Keratinocyte (primary cell): Measurements from ENCODE around the gene COMT. TPM values are rescaled to one million over a fixed set of nuclear protein-coding genes. Genes with fewer than 3 reads are reported as not detected.

Experiments
- DNase-seq: peaks from one replicate; pipeline ENCODE4 v3.0.0-alpha.2; 2011; ENCODE audit warnings: low read depth, missing footprints, low spot score
- FAIRE-seq: peaks from 2 replicates; lab custom pipeline; 2011; peaks lifted over from hg19 to GRCh38; lab: Jason Lieb, UNC
- H2AFZ ChIP-seq: 2 replicates; pipeline ENCODE4 v1.6.0; 2012; ENCODE audit warnings: low read length, control low read depth, inconsistent platforms; ENCODE audit not compliant: control insufficient read depth
- H3K27ac ChIP-seq: 2 replicates; pipeline ENCODE4 v1.5.1; 2011; ENCODE audit warnings: low read length; ENCODE audit not compliant: control insufficient read depth, insufficient read depth
- H3K27me3 ChIP-seq: 3 replicates; pipeline ENCODE4 v1.6.0; 2011; ENCODE audit warnings: low read length; ENCODE audit not compliant: control insufficient read depth, insufficient read depth; ENCODE audit errors: extremely low read depth
- H3K36me3 ChIP-seq, 2 experiments: 2 replicates in 1 of 2; 3 replicates in 1 of 2; pipeline ENCODE4 v1.5.1; 2011; ENCODE audit warnings: low read length in 2 of 2, mild to moderate bottlenecking in 1 of 2; ENCODE audit not compliant: control insufficient read depth in 2 of 2, insufficient read depth in 2 of 2; ENCODE audit errors: extremely low read depth in 1 of 2
- H3K4me1 ChIP-seq: 3 replicates; pipeline ENCODE4 v1.5.1; 2011; ENCODE audit warnings: low read length; ENCODE audit not compliant: control insufficient read depth, insufficient read depth; ENCODE audit errors: extremely low read depth
- H3K4me2 ChIP-seq: 3 replicates; pipeline ENCODE4 v1.6.0; 2011; ENCODE audit warnings: low read depth, low read length; ENCODE audit not compliant: control insufficient read depth, insufficient read depth; ENCODE audit errors: extremely low read depth
- H3K4me3 ChIP-seq, 3 experiments: fragments of 200-600 bp in 1 of 3; sonication (generic) in 1 of 3; 2 replicates in 2 of 3; 3 replicates in 1 of 3; pipeline ENCODE4 v1.5.1; 2011 to 2016; ENCODE audit warnings: low read length in 3 of 3, mild to moderate bottlenecking in 3 of 3, control low read depth in 2 of 3, inconsistent platforms in 1 of 3, low read depth in 1 of 3, mixed read lengths in 1 of 3, mixed run types in 1 of 3, moderate library complexity in 1 of 3; ENCODE audit not compliant: control insufficient read depth in 2 of 3, insufficient read depth in 2 of 3; ENCODE audit errors: extremely low read depth in 1 of 3
- H3K79me2 ChIP-seq: 2 replicates; pipeline ENCODE4 v1.6.0; 2012; ENCODE audit warnings: low read length; ENCODE audit not compliant: control insufficient read depth, insufficient read depth
- H3K9ac ChIP-seq: 3 replicates; pipeline ENCODE4 v1.6.0; 2011; ENCODE audit warnings: low read length; ENCODE audit not compliant: control insufficient read depth, insufficient read depth; ENCODE audit errors: extremely low read depth
- H3K9me1 ChIP-seq: 3 replicates; pipeline ENCODE4 v1.6.0; 2011; ENCODE audit warnings: low read length; ENCODE audit not compliant: control insufficient read depth, insufficient read depth; ENCODE audit errors: extremely low read depth
- H3K9me3 ChIP-seq: 2 replicates; pipeline ENCODE4 v1.5.1; 2012; ENCODE audit warnings: low read depth, low read length; ENCODE audit not compliant: control insufficient read depth
- H4K20me1 ChIP-seq: 3 replicates; pipeline ENCODE4 v1.6.0; 2011; ENCODE audit warnings: low read length; ENCODE audit not compliant: control insufficient read depth, insufficient read depth; ENCODE audit errors: extremely low read depth
- EZH2 ChIP-seq: IDR thresholded peaks from one replicate; pipeline ENCODE4 v1.6.1; 2012; ENCODE audit warnings: inconsistent platforms, mild to moderate bottlenecking, low read length, moderate library complexity
- dilution Hi-C: fragments of 300-500 bp; cut with MboI; formaldehyde crosslinking; loops from one replicate; pipeline ENCODE4 v1.7.0; 2020; ENCODE audit warnings: low sequenced_read_pairs; ENCODE audit not compliant: extremely low pct_ligation_motif_present
- polyA plus RNA-seq, 5 experiments: library from polyadenylated mRNA; depleted of rRNA in 3 of 5; stranded (reverse) in 3 of 5; stranded (forward) in 1 of 5; unstranded in 1 of 5; fragments of >200 nt; gene quantifications; 1 replicate in 1 of 5; 2 replicates in 3 of 5; 3 replicates in 1 of 5; pipeline versions ENCODE4 v1.2.1 to v1.2.3, GENCODE V29; 2011 to 2012; ENCODE audit warnings: missing spikeins in 2 of 5, low read depth in 1 of 5, low replicate concordance in 1 of 5
- TF ChIP-seq, protein P1 (sequence below), 3 experiments: IDR thresholded peaks in 1 of 3; conservative IDR thresholded peaks in 1 of 3; optimal IDR thresholded peaks in 1 of 3; 2 replicates in 2 of 3; 3 replicates in 1 of 3; pipeline versions ENCODE3 to v1.5.1; 2011; ENCODE audit warnings: low read length in 3 of 3, mild to moderate bottlenecking in 3 of 3, moderate library complexity in 2 of 3, control low read depth in 1 of 3, inconsistent platforms in 1 of 3; ENCODE audit not compliant: insufficient read depth in 2 of 3; ENCODE audit errors: extremely low read depth in 1 of 3

Gene COMT
- polyA plus RNA-seq, 1 donor (not counting 4 experiments of a cell fraction or from before 2014, with no cell fraction given) = 139 TPM

GRCh38 chr22:19995611-19996339, 54.2 kb downstream of the COMT start:
- no peaks in the 10 kb centered on the region for H3K9me1 ChIP-seq
- H3K4me2 ChIP-seq = no peak overlapping the region
- H3K36me3 ChIP-seq = no peaks in the 10 kb centered on the region
- H3K4me3 ChIP-seq = no peak overlapping the region
- no peak overlapping the region for H3K27ac ChIP-seq
- FAIRE-seq (no peak), DNase-seq (no peak)
- no peaks in the 10 kb centered on the region for H3K4me1 ChIP-seq
- no peaks in the 10 kb centered on the region for H3K79me2 ChIP-seq
- dilution Hi-C loops = no loop called here
- no peak overlapping the region for H2AFZ ChIP-seq
- H3K27me3 ChIP-seq = peaks cover 15% of the 10 kb centered on the region
- no peaks in the 10 kb centered on the region for H3K9me3 ChIP-seq
- no peak overlapping the region for H3K9ac ChIP-seq
- TF ChIP-seq, protein P1, sequence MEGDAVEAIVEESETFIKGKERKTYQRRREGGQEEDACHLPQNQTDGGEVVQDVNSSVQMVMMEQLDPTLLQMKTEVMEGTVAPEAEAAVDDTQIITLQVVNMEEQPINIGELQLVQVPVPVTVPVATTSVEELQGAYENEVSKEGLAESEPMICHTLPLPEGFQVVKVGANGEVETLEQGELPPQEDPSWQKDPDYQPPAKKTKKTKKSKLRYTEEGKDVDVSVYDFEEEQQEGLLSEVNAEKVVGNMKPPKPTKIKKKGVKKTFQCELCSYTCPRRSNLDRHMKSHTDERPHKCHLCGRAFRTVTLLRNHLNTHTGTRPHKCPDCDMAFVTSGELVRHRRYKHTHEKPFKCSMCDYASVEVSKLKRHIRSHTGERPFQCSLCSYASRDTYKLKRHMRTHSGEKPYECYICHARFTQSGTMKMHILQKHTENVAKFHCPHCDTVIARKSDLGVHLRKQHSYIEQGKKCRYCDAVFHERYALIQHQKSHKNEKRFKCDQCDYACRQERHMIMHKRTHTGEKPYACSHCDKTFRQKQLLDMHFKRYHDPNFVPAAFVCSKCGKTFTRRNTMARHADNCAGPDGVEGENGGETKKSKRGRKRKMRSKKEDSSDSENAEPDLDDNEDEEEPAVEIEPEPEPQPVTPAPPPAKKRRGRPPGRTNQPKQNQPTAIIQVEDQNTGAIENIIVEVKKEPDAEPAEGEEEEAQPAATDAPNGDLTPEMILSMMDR (optimal IDR thresholded peaks at IDR 0.05 in 1 of 3, IDR thresholded peaks at IDR 0.05 in 1 of 3, conservative IDR thresholded peaks at IDR 0.05 in 1 of 3; ENCODE audit: extremely low read depth in 1 of 3, insufficient read depth in 2 of 3, low read length in 3 of 3) = no peak
- TF ChIP-seq EZH2 = no peak
- no peaks in the 10 kb centered on the region for H4K20me1 ChIP-seq

GRCh38 chr22:19996694-19997384, 55.3 kb downstream of the COMT start:
- no peak for TF ChIP-seq EZH2
- TF ChIP-seq, protein P1 (optimal IDR thresholded peaks at IDR 0.05 in 1 of 3, IDR thresholded peaks at IDR 0.05 in 1 of 3, conservative IDR thresholded peaks at IDR 0.05 in 1 of 3; ENCODE audit: extremely low read depth in 1 of 3, insufficient read depth in 2 of 3, low read length in 3 of 3) = no peak
- H2AFZ ChIP-seq = no peak overlapping the region

More at GRCh38 chr22:19996694-19997384, 55.3 kb downstream of the COMT start:
- no peaks in the 10 kb centered on the region for H4K20me1 ChIP-seq
- no peak overlapping the region for H3K9ac ChIP-seq
- no peak overlapping the region for H3K4me3 ChIP-seq
- H3K9me3 ChIP-seq = no peaks in the 10 kb centered on the region
- DNase-seq (no peak), FAIRE-seq (no peak)
- H3K27ac ChIP-seq = no peak overlapping the region
- dilution Hi-C loops = no loop called here
- H3K4me2 ChIP-seq = no peak overlapping the region
- H3K4me1 ChIP-seq = no peaks in the 10 kb centered on the region
- no peaks in the 10 kb centered on the region for H3K36me3 ChIP-seq
- H3K9me1 ChIP-seq = no peaks in the 10 kb centered on the region
- peaks cover 15% of the 10 kb centered on the region for H3K27me3 ChIP-seq
- H3K79me2 ChIP-seq = no peaks in the 10 kb centered on the region
